KMS-11 (cell line): ENCODE measurements around the gene SHC2.

Experiments used
- H2AFZ ChIP-seq: fragments of 200-600 bp; sonication (generic); 2 replicates; pipeline ENCODE4 v1.6.1; 2016; ENCODE audit warnings: antibody characterized with exemption, mixed run types, low read depth
- H3K27ac ChIP-seq: fragments of 200-600 bp; sonication (generic); 2 replicates; pipeline ENCODE4 v1.6.1; 2016; ENCODE audit warnings: mild to moderate bottlenecking, mixed run types
- H3K27me3 ChIP-seq: fragments of 200-600 bp; sonication (generic); 2 replicates; pipeline ENCODE4 v1.6.1; 2017; ENCODE audit warnings: mild to moderate bottlenecking, low read depth, mixed run types, moderate library complexity; ENCODE audit not compliant: insufficient read depth
- H3K36me3 ChIP-seq: fragments of 200-600 bp; sonication (generic); 2 replicates; pipeline ENCODE4 v1.6.1; 2017; ENCODE audit warnings: mild to moderate bottlenecking, mixed run types; ENCODE audit not compliant: insufficient read depth
- H3K4me1 ChIP-seq: fragments of 200-600 bp; sonication (generic); 2 replicates; pipeline ENCODE4 v1.6.1; 2016; ENCODE audit warnings: mild to moderate bottlenecking, low read depth, mixed run types; ENCODE audit not compliant: poor library complexity, severe bottlenecking
- H3K4me2 ChIP-seq: fragments of 200-600 bp; sonication (generic); 2 replicates; pipeline ENCODE4 v1.7.0; 2016; ENCODE audit warnings: mild to moderate bottlenecking, mixed run types
- H3K4me3 ChIP-seq: fragments of 200-600 bp; sonication (generic); IDR thresholded peaks from 2 replicates; pipeline ENCODE4 v1.6.1; 2017; ENCODE audit warnings: low read depth, low read length, mixed read lengths; ENCODE audit not compliant: insufficient read depth
- H3K79me2 ChIP-seq: fragments of 200-600 bp; sonication (generic); 2 replicates; pipeline ENCODE4 v1.6.1; 2016; ENCODE audit warnings: low read depth, mixed run types; ENCODE audit not compliant: insufficient read depth
- H3K9ac ChIP-seq: fragments of 200-600 bp; sonication (generic); 2 replicates; pipeline ENCODE4 v1.6.1; 2016; ENCODE audit warnings: mild to moderate bottlenecking, mixed run types
- H4K20me1 ChIP-seq: fragments of 200-600 bp; sonication (generic); 2 replicates; pipeline ENCODE4 v1.6.1; 2016; ENCODE audit warnings: mild to moderate bottlenecking, mixed run types; ENCODE audit not compliant: insufficient read depth
- CTCF ChIP-seq: fragments of 200-600 bp; sonication (generic); conservative IDR thresholded peaks from 2 replicates; pipeline ENCODE4 v1.6.1; 2017; ENCODE audit warnings: low read depth, mild to moderate bottlenecking, antibody characterized with exemption, low read length, moderate library complexity, mixed read lengths

Gene SHC2

GRCh38 chr19:407511-408440 is 53.1 kb downstream of the SHC2 start:
- no peaks in the 10 kb centered on the region for H3K4me1 ChIP-seq
- no peak overlapping the region for H3K9ac ChIP-seq
- H2AFZ ChIP-seq: no peak overlapping the region
- peaks cover 37% of the 10 kb centered on the region for H3K27me3 ChIP-seq
- no peak overlapping the region for H3K27ac ChIP-seq
- no peak for TF ChIP-seq CTCF
- no peak overlapping the region for H3K4me2 ChIP-seq
- H4K20me1 ChIP-seq: no peaks in the 10 kb centered on the region
- H3K4me3 ChIP-seq: no peak overlapping the region
- no peaks in the 10 kb centered on the region for H3K79me2 ChIP-seq
- H3K36me3 ChIP-seq: no peaks in the 10 kb centered on the region

- H3K4me3 ChIP-seq: no peak overlapping the region
- peaks cover 40% of the 10 kb centered on the region for H3K27me3 ChIP-seq
- TF ChIP-seq CTCF: no peak
Observed at GRCh38 chr19:406971-407510, 53.8 kb downstream of the SHC2 start.

GRCh38 chr19:406135-406781 is 54.6 kb downstream of the SHC2 start:
- no peaks in the 10 kb centered on the region for H3K79me2 ChIP-seq
- no peaks in the 10 kb centered on the region for H3K36me3 ChIP-seq
- H3K4me2 ChIP-seq: no peak overlapping the region
- no peaks in the 10 kb centered on the region for H3K4me1 ChIP-seq
- H3K27me3 ChIP-seq: peaks cover 33% of the 10 kb centered on the region
- no peak overlapping the region for H2AFZ ChIP-seq
- no peaks in the 10 kb centered on the region for H4K20me1 ChIP-seq
- no peak overlapping the region for H3K9ac ChIP-seq
- TF ChIP-seq CTCF: no peak
- no peak overlapping the region for H3K27ac ChIP-seq
- no peak overlapping the region for H3K4me3 ChIP-seq

More at GRCh38 chr19:406971-407510, 53.8 kb downstream of the SHC2 start:
- no peaks in the 10 kb centered on the region for H3K4me1 ChIP-seq
- H3K9ac ChIP-seq: no peak overlapping the region
- H3K4me2 ChIP-seq: no peak overlapping the region
- no peak overlapping the region for H3K27ac ChIP-seq
- H3K36me3 ChIP-seq: no peaks in the 10 kb centered on the region
- H2AFZ ChIP-seq: no peak overlapping the region
- no peaks in the 10 kb centered on the region for H4K20me1 ChIP-seq
- H3K79me2 ChIP-seq: no peaks in the 10 kb centered on the region

GRCh38 chr19:405121-405965 is 55.5 kb downstream of the SHC2 start:
- no peaks in the 10 kb centered on the region for H4K20me1 ChIP-seq
- no peaks in the 10 kb centered on the region for H3K36me3 ChIP-seq
- H3K9ac ChIP-seq: no peak overlapping the region
- no peak for TF ChIP-seq CTCF
- H3K4me2 ChIP-seq: no peak overlapping the region
- no peak overlapping the region for H3K27ac ChIP-seq
- no peaks in the 10 kb centered on the region for H3K4me1 ChIP-seq
- no peak overlapping the region for H2AFZ ChIP-seq
- peaks cover 30% of the 10 kb centered on the region for H3K27me3 ChIP-seq
- H3K4me3 ChIP-seq: no peak overlapping the region
- no peaks in the 10 kb centered on the region for H3K79me2 ChIP-seq
